GM10266 (cell line): ENCODE data around the gene ZCWPW1.

Experiments used
- DNase-seq: peaks from one replicate; pipeline ENCODE4 v3.0.0; 2012; ENCODE audit errors: extremely low spot score
- CTCF ChIP-seq: IDR thresholded peaks from 2 replicates; pipeline ENCODE4 v1.5.1; 2012; ENCODE audit warnings: mild to moderate bottlenecking, low read depth; ENCODE audit not compliant: control insufficient read depth, insufficient read depth; ENCODE audit errors: missing control alignments

ZCWPW1 gene

GRCh38 chr7:100432621-100433275 lies 4.2 kb upstream of the ZCWPW1 start:
- no peak for TF ChIP-seq CTCF
- no peak for DNase-seq

GRCh38 chr7:100432053-100432452 lies 3.5 kb upstream of the ZCWPW1 start:
- no peak for DNase-seq
- TF ChIP-seq CTCF = no peak

GRCh38 chr7:100431286-100431735 lies 2.8 kb upstream of the ZCWPW1 start:
- no peak for DNase-seq
- no peak for TF ChIP-seq CTCF

GRCh38 chr7:100430493-100431285 lies 2.2 kb upstream of the ZCWPW1 start:
- no peak for TF ChIP-seq CTCF

GRCh38 chr7:100429637-100430492 lies 1.4 kb upstream of the ZCWPW1 start, which contains the start of gene MEPCE:
TSS of gene MEPCE (plus strand) at chr7:100429831. CDS start at chr7:100430019, 188 bp downstream.
- TF ChIP-seq CTCF = no peak
- DNase-seq = peak; percentile 96

More at GRCh38 chr7:100430493-100431285, 2.2 kb upstream of the ZCWPW1 start:
- DNase-seq = no peak

GRCh38 chr7:100428967-100429636 lies 599 bp upstream of the ZCWPW1 start:
- no peak for TF ChIP-seq CTCF
- peak; percentile 96 for DNase-seq
